Metanephros (tissue), 1 donor: ENCODE results near the gene KRT6A. TPM values are rescaled to one million over a fixed set of nuclear protein-coding genes. Genes with fewer than 3 reads are reported as not detected.

Source experiments
- total RNA-seq: library from RNA; depleted of rRNA; stranded (reverse); fragments of >200 nt; gene quantifications from one replicate; pipeline ENCODE4 v1.2.3, GENCODE V29; 2014

KRT6A gene
- not detected for total RNA-seq

DNA sequence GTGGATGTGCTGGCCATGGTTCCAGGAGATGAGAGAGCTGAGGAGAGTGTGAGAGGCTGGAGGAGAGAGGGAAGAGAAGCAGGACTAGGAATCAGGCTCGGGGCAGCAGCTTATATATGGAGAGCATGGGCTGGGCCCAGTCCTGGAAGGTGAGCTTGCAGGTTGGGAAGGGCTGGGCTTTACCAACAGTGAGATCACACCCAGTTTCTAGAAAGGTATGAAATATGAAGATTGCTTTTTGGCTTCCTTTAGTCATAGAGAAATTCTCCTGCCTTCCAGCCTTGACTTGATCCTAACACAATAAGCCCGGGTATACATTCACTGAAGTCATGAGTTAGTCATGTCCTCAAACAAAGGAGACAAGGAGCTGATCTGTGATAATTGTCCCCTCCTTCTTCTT lies at the start of gene KRT6A:
KRT6A (minus strand) TSS at position 86 of the 400 bp plus-strand sequence; CDS start at position 17, 69 bp downstream.

DNA sequence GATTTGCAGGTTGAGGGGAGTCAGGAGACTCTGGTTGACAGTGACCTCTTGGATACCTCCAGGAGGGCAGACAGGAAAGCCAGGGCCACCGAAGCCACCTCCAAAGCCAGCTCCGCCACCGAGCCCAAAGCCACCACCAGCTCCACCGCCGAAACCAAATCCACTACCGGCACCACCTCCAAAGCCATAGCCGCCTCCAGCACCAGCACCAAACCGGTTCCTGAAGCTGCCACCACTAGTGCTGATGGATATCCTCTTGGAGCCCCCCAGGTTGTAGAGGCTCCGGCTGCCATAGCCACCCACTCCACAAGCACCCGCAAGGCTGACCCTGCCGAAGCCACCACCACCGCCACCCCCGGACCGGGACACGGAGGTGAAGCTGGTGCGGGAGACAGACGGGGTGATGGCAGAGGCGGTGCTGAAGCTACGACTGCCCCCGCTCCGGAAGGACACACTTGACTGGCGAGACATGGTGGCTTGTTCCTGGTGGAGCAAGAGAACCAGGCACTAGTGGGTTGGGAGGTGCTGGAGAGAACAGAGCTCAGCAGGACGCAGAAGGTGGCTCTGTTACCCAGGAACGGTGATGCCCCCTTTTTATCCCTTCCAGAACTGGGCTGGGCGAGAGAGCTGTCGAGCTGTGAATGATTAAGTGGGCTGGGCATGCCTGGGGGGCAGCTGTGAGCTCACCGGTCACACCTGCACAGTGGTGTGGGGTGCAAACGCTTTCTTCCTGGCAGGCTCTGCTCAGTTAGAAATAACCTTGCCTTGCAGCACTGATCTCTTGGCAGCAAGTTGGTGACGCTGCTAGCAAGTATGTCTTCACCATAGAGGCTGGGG lies 27.0 kb upstream of the KRT6A start, which contains the start of gene KRT5:
KRT5 (minus strand) TSS at position 569 of the 837 bp plus-strand sequence; CDS start at position 471, 98 bp downstream.

DNA sequence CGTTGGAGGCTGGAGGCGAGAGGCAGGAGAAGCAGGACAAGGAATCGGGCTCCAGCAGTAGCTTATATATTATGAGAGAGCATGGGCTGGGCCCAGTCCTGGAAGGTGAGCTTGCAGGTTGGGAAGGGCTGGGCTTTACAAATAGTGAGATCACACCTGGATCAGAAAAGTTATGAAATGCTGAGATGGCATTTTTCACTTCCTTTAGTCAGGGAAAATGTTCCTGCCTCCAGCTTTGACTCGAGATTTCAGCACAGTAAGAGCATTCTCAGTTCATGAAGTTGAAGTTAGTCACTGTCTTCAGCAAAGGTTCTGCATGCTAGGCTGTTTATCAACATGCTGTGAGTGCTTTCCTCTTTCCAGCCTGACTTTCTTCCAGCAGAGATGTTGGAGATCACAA lies 19.3 kb downstream of the KRT6A start, which contains the start of gene KRT6C:
KRT6C (minus strand) TSS at position 38 of the 400 bp plus-strand sequence. CDS start 68 bp downstream, outside the sequence.

DNA sequence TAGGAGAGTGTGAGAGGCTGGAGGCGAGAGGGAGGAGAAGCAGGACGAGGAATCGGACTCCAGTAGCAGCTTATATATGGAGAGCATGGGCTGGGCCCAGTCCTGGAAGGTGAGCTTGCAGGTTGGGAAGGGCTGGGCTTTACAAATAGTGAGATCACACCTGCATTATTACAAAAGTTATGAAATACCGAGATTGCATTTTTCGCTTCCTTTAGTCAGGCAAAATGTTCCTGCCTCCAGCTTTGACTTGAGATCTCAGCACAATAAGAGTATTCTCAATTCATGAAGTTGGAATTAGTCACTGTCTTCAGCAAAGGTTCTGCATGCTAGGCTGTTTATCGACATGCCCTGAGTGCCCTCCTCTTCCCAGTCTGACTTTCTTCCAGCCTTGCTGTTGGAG lies 41.0 kb downstream of the KRT6A start, which contains the start of gene KRT6B:
KRT6B (minus strand) TSS at position 46 of the 400 bp plus-strand sequence. CDS start 68 bp downstream, outside the sequence.

Other genes starting within 250 kb of the KRT6A start
- gene KRT86, start 218.6 kb downstream of the KRT6A start, total RNA-seq, result not detected
- not detected for gene KRT81, start 201.7 kb downstream of the KRT6A start, total RNA-seq
- gene KRT83, start 171.9 kb downstream of the KRT6A start, total RNA-seq, result not detected
- not detected for gene KRT85, start 125.8 kb downstream of the KRT6A start, total RNA-seq
- gene KRT84, start 107.6 kb downstream of the KRT6A start, total RNA-seq, result not detected
- gene KRT82, start 86.9 kb downstream of the KRT6A start, total RNA-seq, result not detected
- not detected for gene KRT75, start 58.9 kb downstream of the KRT6A start, total RNA-seq
- gene KRT6B, start 41.1 kb downstream of the KRT6A start, total RNA-seq, result not detected
- not detected for gene KRT6C, start 19.5 kb downstream of the KRT6A start, total RNA-seq
- 2.6 TPM for gene KRT5, start 27.1 kb upstream of the KRT6A start, total RNA-seq
- gene KRT71, start 59.9 kb upstream of the KRT6A start, total RNA-seq, result 0.29 TPM
- not detected for gene KRT74, start 80.6 kb upstream of the KRT6A start, total RNA-seq
- gene KRT72, start 108.2 kb upstream of the KRT6A start, total RNA-seq, result not detected
- gene KRT73, start 125.3 kb upstream of the KRT6A start, total RNA-seq, result not detected
- gene KRT2, start 159.0 kb upstream of the KRT6A start, total RNA-seq, result not detected
- gene KRT1, start 187.2 kb upstream of the KRT6A start, total RNA-seq, result 2.2 TPM
- not detected for gene KRT77, start 210.3 kb upstream of the KRT6A start, total RNA-seq